Endothelial cell of umbilical vein (primary cell): ENCODE measurements around the gene DNAJC21.

ENCODE experiments used
- CTCF ChIP-seq, 2 donors: IDR thresholded peaks; 1 replicate in 1 of 2; 2 replicates in 1 of 2; pipeline ENCODE4 v1.5.1; 2011; ENCODE audit warnings: low read length in 2 of 2, mild to moderate bottlenecking in 2 of 2, moderate library complexity in 2 of 2, control low read depth in 1 of 2, inconsistent platforms in 1 of 2, low read depth in 1 of 2; ENCODE audit not compliant: insufficient read depth in 1 of 2; ENCODE audit errors: extremely low read depth in 1 of 2
- POLR2A ChIP-seq: IDR thresholded peaks from 2 replicates; pipeline ENCODE4 v1.6.1; 2012; ENCODE audit warnings: low read depth, mild to moderate bottlenecking, control low read depth, low read length

- TF ChIP-seq CTCF (IDR thresholded peaks at IDR 0.05; ENCODE audit: extremely low read depth in 1 of 2, insufficient read depth in 1 of 2, low read depth in 1 of 2, low read length in 2 of 2) (no peak), POLR2A (no peak)
Measured at GRCh38 chr5:34892414-34892813, 36.9 kb upstream of the DNAJC21 start.
